Esophagus squamous epithelium (tissue), 4 donors: Measurements from ENCODE around the gene SPACA4.

Experiments
- POLR2A ChIP-seq, 4 donors: fragments of 450-650 bp; IDR thresholded peaks; one replicate each; pipeline ENCODE4 v1.6.1; 2017; ENCODE audit warnings: antibody characterized with exemption in 4 of 4, mild to moderate bottlenecking in 4 of 4, moderate library complexity in 3 of 4
- TF ChIP-seq, protein P1 (sequence below), 6 experiments: fragments of 450-650 bp in 4 of 6; fragments of 200-600 bp in 2 of 6; sonication (generic) in 2 of 6; IDR thresholded peaks; one replicate each; pipeline ENCODE4 v1.5.1; 2016 to 2019; ENCODE audit warnings: antibody characterized with exemption in 6 of 6, mild to moderate bottlenecking in 4 of 6, moderate library complexity in 4 of 6

DNA sequence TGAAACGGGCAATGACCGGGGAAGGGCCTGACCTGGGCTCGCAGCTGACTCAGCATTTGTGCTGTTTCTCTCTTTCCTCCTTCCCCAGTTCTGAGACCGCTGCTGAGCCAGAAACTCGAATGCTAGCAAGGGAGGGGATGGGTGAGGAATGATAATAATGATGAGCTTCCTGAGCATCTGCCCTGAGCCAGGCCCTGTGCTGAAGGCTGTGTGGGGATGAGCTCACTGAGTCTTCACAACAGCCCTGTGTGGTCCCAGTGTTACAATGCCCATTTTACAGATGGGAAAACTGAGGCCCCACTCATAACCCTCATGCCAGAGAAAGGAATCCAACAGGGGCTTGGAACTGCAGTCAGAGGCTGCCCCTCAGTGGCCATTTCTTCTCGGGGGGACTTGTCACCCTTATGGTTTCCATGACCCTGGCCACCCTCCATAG, 46.4 kb upstream of the SPACA4 start:
- TF ChIP-seq, protein P1, sequence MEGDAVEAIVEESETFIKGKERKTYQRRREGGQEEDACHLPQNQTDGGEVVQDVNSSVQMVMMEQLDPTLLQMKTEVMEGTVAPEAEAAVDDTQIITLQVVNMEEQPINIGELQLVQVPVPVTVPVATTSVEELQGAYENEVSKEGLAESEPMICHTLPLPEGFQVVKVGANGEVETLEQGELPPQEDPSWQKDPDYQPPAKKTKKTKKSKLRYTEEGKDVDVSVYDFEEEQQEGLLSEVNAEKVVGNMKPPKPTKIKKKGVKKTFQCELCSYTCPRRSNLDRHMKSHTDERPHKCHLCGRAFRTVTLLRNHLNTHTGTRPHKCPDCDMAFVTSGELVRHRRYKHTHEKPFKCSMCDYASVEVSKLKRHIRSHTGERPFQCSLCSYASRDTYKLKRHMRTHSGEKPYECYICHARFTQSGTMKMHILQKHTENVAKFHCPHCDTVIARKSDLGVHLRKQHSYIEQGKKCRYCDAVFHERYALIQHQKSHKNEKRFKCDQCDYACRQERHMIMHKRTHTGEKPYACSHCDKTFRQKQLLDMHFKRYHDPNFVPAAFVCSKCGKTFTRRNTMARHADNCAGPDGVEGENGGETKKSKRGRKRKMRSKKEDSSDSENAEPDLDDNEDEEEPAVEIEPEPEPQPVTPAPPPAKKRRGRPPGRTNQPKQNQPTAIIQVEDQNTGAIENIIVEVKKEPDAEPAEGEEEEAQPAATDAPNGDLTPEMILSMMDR (IDR thresholded peaks at IDR 0.05), result no peak
- no peak for TF ChIP-seq POLR2A (IDR thresholded peaks at IDR 0.05)
